ENCODE measurements around the gene FGF16. TPM values are rescaled to one million over a fixed set of nuclear protein-coding genes. Genes with fewer than 3 reads are reported as not detected.

Gene FGF16
- total and polyA plus RNA-seq, 2 experiments from 2014 or later = 0.22 TPM; not detected in 1

- 17 to 19% methylated on average over 21 to 26 of the region's 27 CpGs for WGBS, 2 experiments (ENCODE audit: low coverage in 1 of 2, low lambda C conversion rate in 2 of 2, missing lambda C conversion rate in 2 of 2)
- no peaks in the 10 kb centered on the region for H4K20me1 ChIP-seq (ENCODE audit: insufficient read depth)
- H3K4me1 ChIP-seq (ENCODE audit: insufficient read depth) = peaks cover 15% of the 10 kb centered on the region
- H3K9me3 ChIP-seq (ENCODE audit: low read depth) = no peaks in the 10 kb centered on the region
- no peaks in the 10 kb centered on the region for H3K27me3 ChIP-seq (replicated peaks; ENCODE audit: insufficient read depth)
- H3K27ac ChIP-seq = no peak overlapping the region
- no peaks in the 10 kb centered on the region for H3K36me3 ChIP-seq (ENCODE audit: low read depth)
- no peaks in the 10 kb centered on the region for H3K9me2 ChIP-seq (ENCODE audit: insufficient read depth)
- H3K4me3 ChIP-seq = peak overlapping the region; percentile 48
- peak overlapping the region; percentile 49; the same call in 1 of the 2 replicates for H3K9ac ChIP-seq
- H3K4me2 ChIP-seq (ENCODE audit: unreplicated experiment) = peak overlapping the region; percentile 73
- H3F3A ChIP-seq (ENCODE audit: insufficient read depth) = peaks cover 6% of the 10 kb centered on the region; the same call in 1 of the 2 replicates
- no peaks in the 10 kb centered on the region for H3K79me2 ChIP-seq (ENCODE audit: insufficient read depth)
- in situ Hi-C loops (cut with MboI) = no loop called here
- H2AFZ ChIP-seq = peak overlapping the region; percentile 63
- no peak for TF ChIP-seq EZH2phosphoT487 (IDR thresholded peaks at IDR 0.05; ENCODE audit: insufficient read depth, low read depth)
- TF ChIP-seq EZH2 (IDR thresholded peaks at IDR 0.05; ENCODE audit: insufficient read depth, poor library complexity, severe bottlenecking) = no peak
- DNase-seq = no peak
These were observed 1.1 kb upstream of the FGF16 start for GRCh38 chrX:77446029-77446585.

GRCh38 chrX:77447653-77448569 is 722 bp downstream of the FGF16 start:
- H3K27ac ChIP-seq = no peak overlapping the region
- WGBS, 2 experiments (ENCODE audit: low coverage in 1 of 2, low lambda C conversion rate in 2 of 2, missing lambda C conversion rate in 2 of 2) = 75 to 78% methylated on average over 13 to 42 of the region's 73 CpGs
- 0 out of 2 replicates have a peak overlapping the region, but pooled peaks have one; percentile 63 for H2AFZ ChIP-seq
- in situ Hi-C loops (cut with MboI) = no loop called here
- H3K36me3 ChIP-seq (ENCODE audit: low read depth) = no peaks in the 10 kb centered on the region
- H3K79me2 ChIP-seq (ENCODE audit: insufficient read depth) = no peaks in the 10 kb centered on the region
- no peak overlapping the region for H3K4me2 ChIP-seq (ENCODE audit: unreplicated experiment)
- no peaks in the 10 kb centered on the region for H3K9me3 ChIP-seq (ENCODE audit: low read depth)
- peaks cover 13% of the 10 kb centered on the region; the same call in 1 of the 2 replicates for H3F3A ChIP-seq (ENCODE audit: insufficient read depth)
- H3K9ac ChIP-seq = no peak overlapping the region
- H3K4me3 ChIP-seq = no peak overlapping the region
- no peaks in the 10 kb centered on the region for H4K20me1 ChIP-seq (ENCODE audit: insufficient read depth)
- no peak for DNase-seq
- H3K9me2 ChIP-seq (ENCODE audit: insufficient read depth) = no peaks in the 10 kb centered on the region
- H3K27me3 ChIP-seq (replicated peaks; ENCODE audit: insufficient read depth) = no peaks in the 10 kb centered on the region
- H3K4me1 ChIP-seq (ENCODE audit: insufficient read depth) = peaks cover 16% of the 10 kb centered on the region
- no peak for TF ChIP-seq EZH2phosphoT487 (IDR thresholded peaks at IDR 0.05; ENCODE audit: insufficient read depth, low read depth)
- no peak for TF ChIP-seq EZH2 (IDR thresholded peaks at IDR 0.05; ENCODE audit: insufficient read depth, poor library complexity, severe bottlenecking)

GRCh38 chrX:77450415-77450814 is 3.2 kb downstream of the FGF16 start:
- no peak overlapping the region for H3K4me2 ChIP-seq (ENCODE audit: unreplicated experiment)
- H3K9me3 ChIP-seq (ENCODE audit: low read depth) = no peaks in the 10 kb centered on the region
- H3K4me1 ChIP-seq (ENCODE audit: insufficient read depth) = peaks cover 12% of the 10 kb centered on the region
- no peak overlapping the region for H3K4me3 ChIP-seq
- TF ChIP-seq EZH2phosphoT487 (IDR thresholded peaks at IDR 0.05; ENCODE audit: insufficient read depth, low read depth) = no peak
- TF ChIP-seq EZH2 (IDR thresholded peaks at IDR 0.05; ENCODE audit: insufficient read depth, poor library complexity, severe bottlenecking) = no peak
- peak overlapping the region; percentile 47 for H3K27ac ChIP-seq
- no peaks in the 10 kb centered on the region for H3K27me3 ChIP-seq (replicated peaks; ENCODE audit: insufficient read depth)
- 78 to 87% methylated on average over 2 to 3 of the region's 3 CpGs for WGBS, 2 experiments (ENCODE audit: low coverage in 1 of 2, low lambda C conversion rate in 2 of 2, missing lambda C conversion rate in 2 of 2)
- in situ Hi-C loops (cut with MboI) = no loop called here
- no peaks in the 10 kb centered on the region for H3K36me3 ChIP-seq (ENCODE audit: low read depth)
- no peak overlapping the region for H2AFZ ChIP-seq
- no peaks in the 10 kb centered on the region for H3K9me2 ChIP-seq (ENCODE audit: insufficient read depth)
- no peak for DNase-seq
- H3F3A ChIP-seq (ENCODE audit: insufficient read depth) = peaks cover 13% of the 10 kb centered on the region; the same call in 1 of the 2 replicates
- H3K9ac ChIP-seq = no peak overlapping the region
- no peaks in the 10 kb centered on the region for H3K79me2 ChIP-seq (ENCODE audit: insufficient read depth)
- no peaks in the 10 kb centered on the region for H4K20me1 ChIP-seq (ENCODE audit: insufficient read depth)

GRCh38 chrX:77450996-77451395 is 3.8 kb downstream of the FGF16 start:
- TF ChIP-seq EZH2phosphoT487 (IDR thresholded peaks at IDR 0.05; ENCODE audit: insufficient read depth, low read depth) (no peak), EZH2 (IDR thresholded peaks at IDR 0.05; ENCODE audit: insufficient read depth, poor library complexity, severe bottlenecking) (no peak)
- H2AFZ ChIP-seq = no peak overlapping the region; the same call in 1 of the 2 replicates
- DNase-seq = peak; percentile 86
- 78 to 86% methylated on average over 1 of the region's 1 CpG for WGBS, 2 experiments (ENCODE audit: low coverage in 1 of 2, low lambda C conversion rate in 2 of 2, missing lambda C conversion rate in 2 of 2)
- in situ Hi-C loops (cut with MboI) = no loop called here
- H3K9me2 ChIP-seq (ENCODE audit: insufficient read depth) = no peaks in the 10 kb centered on the region
- H3K36me3 ChIP-seq (ENCODE audit: low read depth) = no peaks in the 10 kb centered on the region
- H3K27ac ChIP-seq = peak overlapping the region; percentile 47
- peaks cover 13% of the 10 kb centered on the region; the same call in 1 of the 2 replicates for H3F3A ChIP-seq (ENCODE audit: insufficient read depth)
- no peak overlapping the region for H3K9ac ChIP-seq
- no peak overlapping the region for H3K4me3 ChIP-seq
- H4K20me1 ChIP-seq (ENCODE audit: insufficient read depth) = no peaks in the 10 kb centered on the region
- H3K79me2 ChIP-seq (ENCODE audit: insufficient read depth) = no peaks in the 10 kb centered on the region
- H3K9me3 ChIP-seq (ENCODE audit: low read depth) = no peaks in the 10 kb centered on the region
- no peaks in the 10 kb centered on the region for H3K27me3 ChIP-seq (replicated peaks; ENCODE audit: insufficient read depth)
- H3K4me1 ChIP-seq (ENCODE audit: insufficient read depth) = peaks cover 12% of the 10 kb centered on the region
- H3K4me2 ChIP-seq (ENCODE audit: unreplicated experiment) = peak overlapping the region; percentile 28
